PC-9 (cell line): ENCODE results near the gene SLC29A4. TPM values are rescaled to one million over a fixed set of nuclear protein-coding genes. Genes with fewer than 3 reads are reported as not detected.
"Not testable (repeated sequence)": the region's sequence is repeated elsewhere in the genome, so short reads cannot be mapped to it uniquely, and the experiment has no call there.

Experiments used
- BruUV-seq: library from RNA; stranded (reverse); fragments of 400-500 nt; replicated peaks from 2 replicates; lab custom pipeline; 2021; lab: Mats Ljungman, UMichigan
- CTCF ChIA-PET: fragments of 300-600 bp; sonication (Branson Sonifier 250); formaldehyde crosslinking; loops from one replicate; lab custom pipeline; 2022; ENCODE audit warnings: antibody characterized with exemption; lab: Charles Lee
- POLR2A ChIA-PET: fragments of 300-600 bp; sonication (Branson Sonifier 250); formaldehyde crosslinking; loops from one replicate; lab custom pipeline; 2022; ENCODE audit warnings: antibody characterized with exemption; ENCODE audit not compliant: unreplicated experiment; lab: Charles Lee
- DNase-seq, 2 experiments: peaks; one replicate each; pipeline versions ENCODE4 v3.0.0 to v3.0.0-alpha.2; 2015 to 2022; ENCODE audit warnings: mixed read lengths in 1 of 2
- H2AFZ ChIP-seq: fragments of 200-600 bp; sonication (generic); 2 replicates; pipeline ENCODE4 v1.8.1; 2017; ENCODE audit warnings: antibody characterized with exemption
- H3F3A ChIP-seq: fragments of 200-600 bp; sonication (generic); 2 replicates; pipeline ENCODE4 v1.8.1; 2017; ENCODE audit warnings: antibody characterized with exemption, mild to moderate bottlenecking, low read depth; ENCODE audit not compliant: insufficient read depth
- H3K27ac ChIP-seq: fragments of 200-600 bp; sonication (generic); 2 replicates; pipeline ENCODE4 v1.6.1; 2016; ENCODE audit warnings: mixed run types
- H3K27me3 ChIP-seq: fragments of 200-600 bp; sonication (generic); 2 replicates; pipeline ENCODE4 v1.6.1; 2016; ENCODE audit warnings: low read depth, mixed run types; ENCODE audit not compliant: insufficient read depth
- H3K36me3 ChIP-seq: fragments of 200-600 bp; sonication (generic); 2 replicates; pipeline ENCODE4 v1.6.1; 2016; ENCODE audit warnings: low read depth, mixed run types
- H3K4me1 ChIP-seq: fragments of 200-600 bp; sonication (generic); replicated peaks from 2 replicates; pipeline ENCODE4 v1.6.1; 2016; ENCODE audit warnings: mixed run types; ENCODE audit not compliant: insufficient read depth
- H3K4me2 ChIP-seq: fragments of 200-600 bp; sonication (generic); 2 replicates; pipeline ENCODE4 v1.6.1; 2017; ENCODE audit warnings: mixed run types
- H3K4me3 ChIP-seq: fragments of 200-600 bp; sonication (generic); 2 replicates; pipeline ENCODE4 v1.6.1; 2016; ENCODE audit warnings: mixed run types
- H3K79me2 ChIP-seq: fragments of 200-600 bp; sonication (generic); 2 replicates; pipeline ENCODE4 v1.6.1; 2017; ENCODE audit warnings: low read depth, mixed run types
- H3K9me2 ChIP-seq: fragments of 200-600 bp; sonication (generic); 2 replicates; pipeline ENCODE4 v1.8.1; 2017; ENCODE audit warnings: mild to moderate bottlenecking; ENCODE audit not compliant: insufficient read depth
- H3K9me3 ChIP-seq: fragments of 200-600 bp; sonication (generic); 2 replicates; pipeline ENCODE4 v1.8.1; 2016; ENCODE audit warnings: low read depth; ENCODE audit not compliant: insufficient read depth
- H4K20me1 ChIP-seq: fragments of 200-600 bp; sonication (generic); 2 replicates; pipeline ENCODE4 v1.8.1; 2017; ENCODE audit not compliant: insufficient read depth
- CTCF ChIP-seq: fragments of 200-600 bp; sonication (generic); conservative IDR thresholded peaks from 2 replicates; pipeline ENCODE4 v1.6.1; 2017; ENCODE audit warnings: mixed run types, antibody characterized with exemption, mild to moderate bottlenecking, moderate library complexity
- EZH2 ChIP-seq: fragments of 200-600 bp; sonication (generic); IDR thresholded peaks from 2 replicates; pipeline ENCODE4 v1.8.0; 2017; ENCODE audit warnings: antibody characterized with exemption, low read depth
- intact Hi-C: fragments of 100-400 bp; cut with micrococcal nuclease; formaldehyde crosslinking; loops from one replicate; pipeline ENCODE4 v1.10.0; 2022; ENCODE audit not compliant: unreplicated experiment
- total RNA-seq: library from RNA; stranded (reverse); gene quantifications from 2 replicates; pipeline ENCODE4 v1.2.3, GENCODE V29; 2021

Gene SLC29A4
- total RNA-seq, 1 experiment from 2014 or later = 7.9 TPM

GRCh38 chr7:5315761-5316160 lies 33.0 kb downstream of the SLC29A4 start:
- BruUV-seq = no TSS peak
- ChIA-PET CTCF (no interaction called here), POLR2A (no interaction called here)
- Histone ChIP-seq H3K4me2 (no peak overlapping the region), H3K4me1 (no peaks in the 10 kb centered on the region), H4K20me1 (peaks cover 12% of the 10 kb centered on the region; the same call in 1 of the 2 replicates), H3K79me2 (no peaks in the 10 kb centered on the region), H2AFZ (no peak overlapping the region), H3K9me3 (peaks cover 7% of the 10 kb centered on the region; the same call in 1 of the 2 replicates), H3K27ac (no peak overlapping the region), H3K36me3 (peaks cover 16% of the 10 kb centered on the region), H3K4me3 (no peak overlapping the region), H3F3A (no peaks in the 10 kb centered on the region), H3K9me2 (no peaks in the 10 kb centered on the region), H3K27me3 (no peaks in the 10 kb centered on the region)
- no peak for DNase-seq
- intact Hi-C loops = no loop called here
- TF ChIP-seq CTCF (no peak), EZH2 (no peak)

DNA sequence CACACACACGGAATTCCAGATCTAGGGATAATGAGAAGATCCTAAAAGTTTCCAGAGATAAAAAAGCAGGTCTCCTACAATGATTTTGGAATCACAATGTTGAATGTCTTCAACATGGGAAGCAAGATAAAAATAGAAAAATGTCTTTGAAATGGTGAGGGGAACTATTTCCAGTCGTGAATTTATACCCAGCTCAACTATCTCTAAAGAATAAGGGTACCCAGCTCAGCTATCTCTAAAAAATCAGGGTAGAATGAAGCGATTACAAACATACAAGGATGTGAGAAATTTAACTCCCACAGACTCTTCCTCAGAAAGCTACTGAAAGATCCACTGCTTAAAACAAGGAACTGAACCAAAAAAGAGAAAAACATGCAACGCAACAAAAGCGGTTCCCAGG lies 35.9 kb downstream of the SLC29A4 start:
- H3K9me3 ChIP-seq, H3K4me2 ChIP-seq, H3K27me3 ChIP-seq, DNase-seq, H3K27ac ChIP-seq, H3F3A ChIP-seq, H4K20me1 ChIP-seq, H3K79me2 ChIP-seq, POLR2A ChIA-PET, H3K4me1 ChIP-seq, intact Hi-C loops, BruUV-seq, H3K4me3 ChIP-seq, H2AFZ ChIP-seq, H3K9me2 ChIP-seq: not testable (repeated sequence)
- peaks cover 16% of the 10 kb centered on the region for H3K36me3 ChIP-seq
- CTCF ChIA-PET = interaction anchor here (0.6 kb wide), 1 partner anchor 11 kb away, joined by 4 read pairs; no protein-coding TSS in a partner anchor

DNA sequence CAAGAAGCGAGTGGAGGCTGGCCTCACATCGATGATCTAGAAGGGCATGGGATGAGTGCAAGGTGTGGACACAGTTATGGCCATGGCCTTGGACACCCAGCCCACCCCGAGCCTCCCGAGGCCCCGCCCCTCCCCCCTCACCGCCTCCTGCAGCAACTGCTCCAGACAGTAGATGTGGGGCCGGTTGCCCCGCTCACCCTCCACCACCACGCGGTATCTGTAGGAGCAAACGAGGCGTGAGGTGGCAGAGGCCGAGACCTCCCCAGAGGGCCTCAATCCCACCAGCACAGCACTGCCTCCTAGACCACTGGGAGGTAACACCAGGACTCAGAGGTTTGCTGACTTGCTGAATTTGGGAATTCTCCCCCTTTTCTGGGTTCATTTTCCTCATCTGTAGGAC lies 37.6 kb downstream of the SLC29A4 start:
- no TSS peak for BruUV-seq
- Histone ChIP-seq H3F3A (no peaks in the 10 kb centered on the region), H3K27me3 (no peaks in the 10 kb centered on the region), H3K36me3 (peaks cover 22% of the 10 kb centered on the region), H3K79me2 (no peaks in the 10 kb centered on the region), H3K4me3 (no peak overlapping the region), H3K4me1 (no peaks in the 10 kb centered on the region), H3K27ac (no peak overlapping the region), H4K20me1 (peaks cover 4% of the 10 kb centered on the region; the same call in 1 of the 2 replicates), H3K9me3 (peaks cover 7% of the 10 kb centered on the region; the same call in 1 of the 2 replicates), H3K9me2 (no peaks in the 10 kb centered on the region), H2AFZ (no peak overlapping the region), H3K4me2 (no peak overlapping the region)
- ChIA-PET POLR2A (no interaction called here), CTCF (no interaction called here)
- TF ChIP-seq CTCF (no peak), EZH2 (no peak)
- DNase-seq = no peak
- intact Hi-C loops = no loop called here

GRCh38 chr7:5320802-5321396 lies 38.2 kb downstream of the SLC29A4 start:
- no peak for TF ChIP-seq EZH2
- TF ChIP-seq CTCF = no peak
- Histone ChIP-seq H3K4me1 (no peaks in the 10 kb centered on the region), H3K79me2 (no peaks in the 10 kb centered on the region), H3F3A (no peaks in the 10 kb centered on the region), H2AFZ (no peak overlapping the region), H3K9me2 (no peaks in the 10 kb centered on the region), H3K27me3 (no peaks in the 10 kb centered on the region), H4K20me1 (peaks cover 4% of the 10 kb centered on the region; the same call in 1 of the 2 replicates), H3K9me3 (peaks cover 7% of the 10 kb centered on the region; the same call in 1 of the 2 replicates), H3K36me3 (peaks cover 22% of the 10 kb centered on the region), H3K4me2 (no peak overlapping the region), H3K4me3 (no peak overlapping the region), H3K27ac (no peak overlapping the region)
- CTCF ChIA-PET = no interaction called here
- DNase-seq = no peak
- POLR2A ChIA-PET = no interaction called here
- no TSS peak for BruUV-seq
- intact Hi-C loops = no loop called here
